Heart left ventricle (tissue), 13 donors: ENCODE measurements around the gene GNAS.

ENCODE experiments used
- CTCF ChIP-seq, 12 donors: fragments of 200-600 bp; sonication (generic) in 4 of 12; IDR thresholded peaks; one replicate each; pipeline versions ENCODE4 v1.5.0 to v1.8.0; 2018 to 2022; ENCODE audit warnings: antibody characterized with exemption in 12 of 12, mild to moderate bottlenecking in 5 of 12
- POLR2A ChIP-seq, 2 donors: fragments of 450-650 bp; IDR thresholded peaks; one replicate each; pipeline ENCODE4 v1.6.1; 2017; ENCODE audit warnings: antibody characterized with exemption in 2 of 2, mild to moderate bottlenecking in 2 of 2, moderate library complexity in 2 of 2
- donor health status: ischemic (EF 13 %, LVEDD 7.1; RV severe dilation, severe dysfunction).
- donor health status: DM: no; HTN: yes; CAD: no.
- donor health status: DM: no; HTN: no; CAD: no.
- donor health status: ischemic (EF 25% LVEDD 6.9; RV normal size, moderate dysfunction).
- donor health status: ischemic (EF 25% LVEDD 5.7; RV mildly dilated, moderate dysfunction).
- donor health status: ischemic (EF 35%, LVEDD 5.7; RV mildly dilated, moderate dysfunction).
- donor health status: nonischemic (EF 11% LVEDD 7.7; RV severe dilation, severe dysfunction).
- donor health status: DM: yes; HTN: yes; CAD: no.
- donor health status: PGD.
- donor health status: ischemic (EF 29% LVEDD 5.4; RV normal size, mild dysfunction).
- donor health status: nonischemic (EF 23%, LVEDD 6.1; RV moderate dilation, normal function).

GRCh38 chr20:58938078-58938477 is 85.6 kb downstream of the GNAS start:
- TF ChIP-seq CTCF (IDR thresholded peaks at IDR 0.05) (no peak), POLR2A (IDR thresholded peaks at IDR 0.05) (no peak)
